Raji (cell line): ENCODE measurements around the gene MACROD2.

Experiments used
- POLR2A ChIP-seq: IDR thresholded peaks from 2 replicates; pipeline ENCODE4 v1.6.1; 2011; ENCODE audit warnings: low read depth, low read length, control low read depth; ENCODE audit not compliant: insufficient read depth

MACROD2 gene

DNA sequence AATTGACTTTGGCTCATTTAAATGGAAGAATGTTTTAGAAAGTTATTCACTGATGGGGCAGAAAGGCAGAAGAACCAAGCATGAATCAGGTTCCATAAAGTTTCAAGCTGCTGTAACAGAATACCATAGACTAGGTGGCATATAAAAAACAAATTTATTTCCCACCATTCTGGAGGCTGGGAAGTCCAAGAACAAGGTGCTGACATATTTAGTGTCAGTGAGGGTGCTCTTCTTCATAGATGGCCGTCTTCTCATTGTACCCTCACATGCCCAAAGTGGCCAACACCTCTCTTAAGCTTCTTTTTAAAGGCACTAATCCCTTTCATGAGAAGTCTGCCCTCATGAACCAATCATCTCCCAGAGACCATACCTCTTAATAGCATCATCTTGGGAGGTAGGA, 902.3 kb downstream of the MACROD2 start:
- no peak for TF ChIP-seq POLR2A

DNA sequence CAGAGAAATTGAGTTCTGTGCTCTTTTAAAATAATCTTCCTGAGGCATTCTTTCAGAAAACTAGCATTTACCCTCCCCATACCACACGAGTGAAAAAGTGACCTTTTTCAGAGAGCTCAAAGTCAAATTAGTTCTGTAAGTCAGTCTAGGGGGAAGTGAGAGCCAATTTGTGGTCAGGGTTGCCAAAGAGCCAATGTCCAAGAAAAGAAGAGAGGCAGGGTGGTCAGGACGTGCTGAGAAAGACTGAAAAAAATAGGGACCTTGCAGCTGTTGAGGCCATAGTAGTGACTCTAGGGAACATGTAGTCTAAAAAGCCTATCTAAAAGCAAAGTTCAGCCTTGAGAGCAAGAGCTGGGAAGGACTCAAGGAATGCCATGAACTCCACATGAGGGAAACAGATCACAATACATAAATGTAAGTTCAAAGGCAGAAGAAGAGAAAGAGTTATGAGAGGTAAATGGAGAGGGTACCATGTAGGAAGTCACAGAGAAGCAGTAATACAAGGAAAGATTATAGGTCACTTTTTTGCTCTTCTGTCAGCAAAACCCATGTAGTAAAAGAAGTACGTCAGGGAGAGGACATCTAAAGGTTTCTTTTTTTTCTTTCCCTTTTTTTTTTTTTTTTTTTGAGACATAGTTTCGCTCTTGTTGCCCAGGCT, 907.2 kb downstream of the MACROD2 start:
- no peak for TF ChIP-seq POLR2A

DNA sequence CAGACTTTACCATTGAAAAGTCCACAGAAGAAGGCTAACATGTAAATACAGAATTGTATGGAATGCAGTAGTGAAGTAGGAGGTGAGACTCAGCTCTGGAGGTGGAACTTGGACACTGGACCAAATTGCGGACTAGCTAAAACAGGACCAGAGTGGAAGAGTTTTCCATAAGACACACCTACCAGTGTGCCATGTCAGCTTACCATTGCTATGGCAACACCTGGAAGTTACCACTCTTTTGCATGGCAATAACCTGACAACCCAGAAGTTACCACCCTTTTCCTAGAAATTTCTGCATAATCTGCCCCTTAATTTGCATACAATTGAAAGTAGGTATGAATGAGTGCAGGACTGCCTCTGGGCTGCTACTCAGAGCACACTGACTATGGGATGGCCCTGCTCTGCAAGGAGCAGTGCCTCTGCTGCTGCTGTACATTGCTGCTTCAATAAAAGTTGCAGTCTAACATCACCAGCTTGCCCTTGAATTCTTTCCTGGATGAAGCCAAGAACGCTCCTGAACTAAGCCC, 911.7 kb downstream of the MACROD2 start:
- TF ChIP-seq POLR2A: no peak

DNA sequence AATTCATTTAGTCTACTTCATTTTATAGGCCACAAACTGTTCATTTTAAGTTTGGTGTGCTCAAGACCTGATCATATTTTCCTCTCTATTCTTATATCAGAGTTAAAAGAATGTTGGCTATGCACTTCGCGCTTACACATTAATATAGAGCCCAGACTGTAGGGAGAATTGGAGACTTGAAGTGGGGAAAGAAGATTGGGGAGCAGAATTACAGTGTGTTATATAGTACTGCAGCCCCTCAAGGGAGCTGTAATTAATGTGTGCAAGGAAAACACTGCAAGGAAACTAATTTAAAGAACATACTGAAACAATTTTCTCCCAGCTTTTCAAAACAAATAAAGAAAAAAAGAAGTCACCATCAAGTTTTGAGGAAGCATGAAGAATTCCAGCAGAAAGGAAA, 914.8 kb downstream of the MACROD2 start:
- TF ChIP-seq POLR2A: no peak

DNA sequence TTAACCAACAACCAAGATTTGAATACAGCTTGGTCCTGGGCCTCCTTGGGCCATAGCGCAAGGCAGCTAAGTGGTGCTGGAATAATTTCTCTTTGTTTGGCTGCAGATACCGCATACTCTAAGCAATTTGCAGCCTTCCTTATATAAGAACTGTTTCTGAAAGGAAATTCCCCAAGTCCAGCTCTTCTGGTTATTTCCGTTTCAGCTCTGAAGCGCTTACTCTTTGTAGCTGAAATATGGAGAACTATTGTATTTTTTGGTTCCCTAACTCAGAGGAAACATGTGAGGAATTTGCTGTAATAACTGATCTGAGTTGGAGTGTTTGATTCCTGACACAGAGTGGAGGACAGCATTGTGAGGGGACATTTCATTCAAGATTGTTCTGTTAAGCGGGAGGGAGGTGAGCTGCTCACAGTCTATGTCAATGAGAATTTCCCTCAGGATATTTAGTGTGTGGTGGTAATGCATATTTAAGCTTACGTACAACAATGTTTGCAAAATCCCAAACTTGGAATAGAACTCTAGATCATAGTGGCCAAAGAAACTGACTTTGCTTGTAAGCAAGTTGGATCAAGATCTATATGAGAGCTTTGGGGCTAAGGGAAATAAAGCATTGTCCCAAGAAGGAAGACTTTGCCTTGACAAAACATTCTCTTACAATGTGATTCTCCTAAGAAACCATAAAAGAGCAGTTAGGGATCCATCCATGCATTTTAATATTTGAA, 918.7 kb downstream of the MACROD2 start:
- no peak for TF ChIP-seq POLR2A

DNA sequence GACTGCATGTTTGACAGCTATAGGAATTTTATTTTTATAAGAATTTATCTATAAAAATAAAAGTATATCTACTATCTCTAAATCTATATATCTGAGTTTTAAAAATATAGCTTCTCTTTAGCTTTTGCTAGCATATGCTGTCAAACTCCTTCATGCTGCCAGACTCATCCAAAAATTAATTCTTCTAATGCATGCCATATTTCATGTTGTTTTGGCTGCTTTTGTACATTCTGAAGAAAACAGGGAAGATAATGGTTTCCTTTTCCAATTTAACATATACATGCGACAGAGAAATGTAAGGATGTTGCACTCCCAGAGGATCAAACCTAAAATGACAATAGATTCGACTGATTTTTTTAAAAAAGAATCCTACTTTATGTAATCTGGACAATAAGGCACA, 919.3 kb downstream of the MACROD2 start:
- TF ChIP-seq POLR2A: no peak

DNA sequence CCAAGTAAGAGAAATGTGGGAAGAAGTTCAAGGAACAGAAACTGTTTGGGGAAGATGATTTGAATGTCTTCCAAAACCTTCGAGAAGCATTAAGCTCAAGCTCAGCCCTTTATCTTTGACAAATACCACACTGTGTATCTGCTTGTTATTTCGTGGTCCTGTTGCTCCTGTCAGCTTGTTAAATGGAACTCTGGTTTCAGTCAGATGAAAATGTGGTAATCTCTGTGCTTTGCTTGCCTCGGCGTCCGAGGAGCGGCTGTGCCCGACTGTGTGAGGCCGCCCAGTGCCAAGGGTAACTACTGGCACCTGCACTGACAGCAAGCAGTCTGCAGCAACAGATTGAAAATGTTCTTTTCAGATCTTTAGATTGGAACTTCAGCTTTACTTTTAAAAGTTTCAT, 920.0 kb downstream of the MACROD2 start:
- no peak for TF ChIP-seq POLR2A

DNA sequence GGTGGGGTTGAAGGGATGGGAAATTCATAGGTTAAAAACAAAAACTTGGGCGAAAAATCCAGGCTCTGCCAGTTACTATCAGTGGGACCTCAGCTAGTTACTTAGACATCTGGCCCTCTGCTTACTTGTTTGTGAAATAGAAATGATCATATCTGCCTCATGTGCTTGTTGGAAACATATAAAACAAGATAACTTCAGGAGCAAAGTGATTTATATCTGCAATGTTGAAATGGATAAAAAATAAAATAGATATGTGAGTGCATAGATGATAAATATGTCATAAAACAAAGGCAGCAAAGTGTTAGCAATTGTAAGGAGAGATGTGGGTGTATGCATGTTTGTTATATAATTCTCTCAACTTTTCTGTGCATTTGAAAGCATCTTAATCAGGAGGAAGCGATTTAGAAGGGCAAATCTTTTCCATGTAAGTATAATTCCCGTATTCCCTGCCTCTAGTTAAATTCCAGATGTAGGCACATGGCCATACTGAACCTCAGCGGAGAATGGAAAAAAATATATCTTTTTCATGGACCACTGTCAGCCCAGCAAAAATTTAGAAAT, 921.1 kb downstream of the MACROD2 start:
- TF ChIP-seq POLR2A: no peak

DNA sequence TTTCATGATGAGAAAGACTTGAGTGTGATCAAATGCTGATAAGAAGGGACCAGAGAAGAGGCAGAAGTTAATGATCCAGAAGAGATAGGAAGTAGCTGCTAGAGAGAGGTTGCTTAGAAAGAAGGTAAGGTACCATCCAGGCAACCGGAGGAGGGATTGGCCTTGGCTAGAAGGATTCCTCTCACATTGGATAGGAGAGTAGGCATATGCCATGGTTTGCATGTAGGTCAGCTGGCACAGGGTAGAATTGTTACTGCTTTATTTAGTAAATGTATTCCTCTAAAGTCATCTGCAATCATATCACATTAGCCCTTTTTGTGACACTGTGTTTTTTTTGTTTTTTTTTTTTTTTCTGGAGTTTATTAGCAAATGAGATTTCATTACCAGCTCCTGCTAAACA, 923.0 kb downstream of the MACROD2 start:
- TF ChIP-seq POLR2A: no peak

DNA sequence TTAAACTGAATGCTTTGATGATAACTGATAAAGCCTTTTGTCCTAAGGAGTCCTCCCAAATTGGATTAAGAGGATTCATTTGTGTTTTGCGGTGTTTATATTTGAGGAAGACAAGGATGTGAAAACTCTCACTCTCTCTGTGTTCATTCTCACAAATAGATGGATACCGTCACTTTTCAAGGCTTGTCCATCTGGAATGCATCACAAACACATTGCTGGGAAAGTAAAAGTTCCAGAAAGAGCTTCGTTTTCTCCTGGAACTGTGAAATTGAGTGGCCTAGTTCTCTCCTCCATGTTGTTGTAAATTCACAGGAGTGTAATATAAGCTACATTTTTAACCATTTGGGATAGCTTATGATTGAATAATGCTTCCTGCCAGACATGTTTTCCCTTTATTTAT, 923.7 kb downstream of the MACROD2 start:
- TF ChIP-seq POLR2A: no peak

DNA sequence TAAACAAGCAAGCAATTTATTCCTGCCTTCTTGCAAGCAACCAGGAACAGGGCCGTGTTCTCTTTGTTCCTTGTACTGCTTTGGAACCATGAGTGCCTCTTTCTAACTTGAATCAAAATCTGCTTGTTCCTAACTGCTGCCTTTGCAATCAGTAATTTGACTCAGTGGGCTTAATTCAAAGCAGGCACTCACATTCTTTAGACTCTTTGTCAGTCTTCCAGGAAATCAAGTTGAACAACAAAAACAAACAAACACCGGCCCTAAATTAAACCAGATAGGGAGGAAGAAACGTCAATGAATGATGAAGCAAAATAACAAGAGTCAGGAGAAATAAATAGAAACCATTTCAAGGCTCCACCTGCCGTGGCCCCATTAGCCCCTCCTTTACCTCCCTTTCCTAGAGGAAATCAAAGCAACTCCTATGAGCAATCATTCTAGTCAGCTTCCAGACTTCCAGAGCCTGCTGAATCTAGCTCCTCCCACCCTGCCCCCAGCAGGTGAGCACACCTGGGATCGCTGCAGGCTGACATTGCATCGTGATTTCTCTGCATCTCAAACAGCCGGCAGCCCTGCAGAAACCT, 924.3 kb downstream of the MACROD2 start:
- no peak for TF ChIP-seq POLR2A

DNA sequence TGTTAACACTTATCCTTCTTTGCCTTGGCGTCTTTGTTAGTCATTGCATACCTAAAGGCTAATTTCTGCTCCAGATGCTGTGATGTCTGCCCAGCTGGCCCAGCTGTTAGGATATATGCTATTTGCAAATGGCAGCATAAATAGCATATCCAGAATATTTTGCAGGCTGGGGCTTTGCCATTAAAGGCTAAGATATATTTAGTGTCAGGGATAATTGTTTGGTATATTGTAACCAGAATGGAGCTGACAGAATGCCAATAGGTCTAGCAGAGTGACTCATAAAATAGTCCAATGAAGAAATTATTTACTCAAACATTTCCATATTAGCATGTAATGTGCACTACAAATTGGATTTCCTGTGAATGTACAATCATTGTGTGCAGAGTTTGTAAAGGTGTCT, 926.2 kb downstream of the MACROD2 start:
- no peak for TF ChIP-seq POLR2A

DNA sequence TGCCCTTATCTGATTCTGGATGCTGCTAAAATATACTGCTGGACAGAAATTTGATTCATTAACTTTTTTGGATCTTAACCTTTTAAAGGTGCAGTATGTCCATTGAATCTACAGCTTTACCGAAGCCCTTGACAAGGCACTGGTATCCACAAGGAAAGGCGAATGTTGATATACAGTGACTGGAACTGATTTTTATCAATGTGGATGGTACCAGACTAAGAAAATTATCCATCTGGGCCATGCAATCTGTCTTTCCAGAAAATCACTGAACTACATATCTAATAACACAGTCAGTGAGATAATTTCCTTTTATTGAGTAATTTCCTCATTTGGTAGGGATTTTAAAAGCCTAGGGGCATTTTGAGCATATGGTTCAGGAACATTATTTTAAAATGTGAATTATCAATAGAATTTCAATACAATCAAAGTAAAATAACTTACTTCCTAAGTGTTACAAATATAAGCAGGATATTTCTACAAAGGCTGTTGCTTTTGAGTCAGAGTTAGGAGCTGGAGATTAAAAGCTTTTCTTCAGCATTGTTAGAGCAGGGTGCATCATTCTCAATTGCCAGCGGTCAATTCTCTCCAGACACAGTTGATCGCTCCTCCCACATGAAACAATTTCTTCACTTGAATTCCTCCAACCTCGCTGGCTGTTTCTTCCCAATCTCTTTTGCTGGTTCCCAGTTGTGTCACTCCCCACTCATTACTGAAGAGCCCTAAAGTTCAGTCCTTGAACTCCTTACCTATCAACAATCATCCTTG, 927.4 kb downstream of the MACROD2 start:
- no peak for TF ChIP-seq POLR2A

DNA sequence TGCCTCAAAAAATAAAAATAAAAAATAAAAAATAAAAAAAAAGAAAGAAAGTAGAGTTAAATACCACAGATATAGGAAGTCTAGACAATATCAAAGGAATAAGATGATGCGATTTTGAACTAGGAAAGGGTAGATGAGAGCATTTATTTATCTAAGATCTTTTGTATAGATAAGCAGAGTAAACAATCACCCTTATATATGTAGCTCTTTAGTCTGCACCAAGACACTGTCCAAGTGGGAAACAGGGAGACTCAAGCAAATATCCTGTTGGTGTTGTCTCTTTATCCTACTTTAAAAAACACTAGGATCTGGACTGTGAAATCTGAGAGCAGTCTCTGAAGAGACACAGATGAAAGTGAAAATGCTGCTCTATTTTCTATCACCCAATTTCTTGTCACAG, 929.1 kb downstream of the MACROD2 start:
- no peak for TF ChIP-seq POLR2A

DNA sequence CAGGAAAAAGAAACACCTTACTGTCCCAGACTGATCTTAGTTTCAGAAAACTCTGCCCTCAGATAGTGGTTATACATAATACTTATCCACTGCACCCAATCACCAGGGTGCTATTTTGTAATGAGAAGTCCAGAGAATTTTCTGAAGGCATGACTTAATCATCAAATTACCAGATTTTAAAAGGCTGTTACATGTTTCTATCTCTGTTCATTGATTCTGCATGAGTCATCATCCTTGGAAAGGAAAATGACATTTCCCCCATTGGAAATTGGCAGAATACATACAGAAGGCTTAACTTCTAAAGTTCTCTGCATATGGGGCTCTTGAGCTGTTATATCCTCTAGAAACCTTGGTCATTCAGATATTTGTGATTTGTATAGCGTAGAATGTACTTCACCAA, 930.0 kb downstream of the MACROD2 start:
- TF ChIP-seq POLR2A: no peak
